Fibroblast of peridontal ligament (primary cell): ENCODE data around the gene TUBB4B.
A peak's percentile ranks its signal among the peaks of the same experiment; 100 is the strongest.

Experiments used
- DNase-seq: peaks from one replicate; pipeline ENCODE4 v3.0.0-alpha.2; 2010; ENCODE audit errors: extremely low read depth

The TUBB4B gene

GRCh38 chr9:137212520-137212919 lies 28.6 kb upstream of the TUBB4B start:
- no peak for DNase-seq

DNA sequence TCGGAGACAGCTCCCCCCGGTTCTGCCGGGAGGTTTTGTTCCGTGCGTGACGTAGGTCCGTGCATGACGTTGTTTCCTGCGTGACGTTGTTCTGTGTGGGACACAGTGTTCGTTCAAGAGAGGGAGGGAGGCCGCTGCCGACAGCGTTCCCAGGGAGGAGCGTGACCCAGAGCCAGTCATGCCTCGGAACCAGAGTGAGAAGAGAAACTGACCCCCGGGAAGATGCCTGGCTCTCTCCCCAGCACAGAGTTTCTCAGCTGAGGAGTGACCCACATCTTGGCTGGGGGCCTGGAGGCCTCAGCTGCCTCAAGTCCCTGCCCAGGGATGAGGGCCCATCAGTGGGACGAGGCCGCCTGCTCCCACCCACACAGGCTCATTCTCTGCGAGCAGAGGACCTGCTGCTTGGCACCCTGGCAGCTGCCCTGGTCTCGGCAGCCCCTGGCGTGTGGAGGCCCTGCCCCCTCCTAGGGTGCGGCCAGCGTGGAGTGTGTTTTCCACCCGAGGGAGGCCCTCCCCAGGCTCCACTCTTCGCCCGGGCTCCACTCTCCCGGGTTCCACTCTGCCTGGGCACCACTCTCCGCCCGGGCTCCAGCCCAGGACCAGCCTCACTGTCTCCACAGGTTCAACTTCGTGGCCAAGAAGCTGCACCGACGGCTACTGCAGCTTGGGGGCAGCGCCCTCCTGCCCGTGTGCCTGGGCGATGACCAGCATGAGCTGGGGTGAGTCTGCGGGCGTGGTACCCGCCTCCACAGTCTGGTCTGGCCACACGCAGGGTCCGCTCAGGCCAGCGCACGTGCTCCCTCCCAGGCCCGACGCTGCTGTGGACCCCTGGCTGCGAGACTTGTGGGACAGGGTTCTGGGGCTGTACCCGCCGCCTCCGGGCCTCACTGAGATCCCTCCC lies 27.7 kb upstream of the TUBB4B start:
- no peak for DNase-seq

DNA sequence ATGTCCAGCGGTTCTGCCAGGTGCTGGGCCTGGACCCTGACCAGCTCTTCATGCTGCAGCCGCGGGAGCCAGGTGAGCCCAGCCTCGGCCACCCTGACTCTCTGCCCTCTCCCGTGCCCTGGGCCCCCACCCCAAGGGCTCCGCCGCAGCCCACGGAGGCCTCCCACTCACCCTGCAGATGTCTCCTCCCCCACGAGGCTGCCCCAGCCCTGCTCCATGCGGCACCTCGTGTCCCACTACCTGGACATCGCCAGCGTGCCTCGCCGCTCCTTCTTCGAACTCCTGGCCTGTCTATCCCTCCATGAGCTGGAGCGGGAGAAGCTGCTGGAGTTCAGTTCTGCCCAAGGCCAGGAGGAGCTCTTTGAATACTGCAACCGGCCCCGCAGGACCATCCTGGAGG lies 26.5 kb upstream of the TUBB4B start:
- DNase-seq, result no peak

DNA sequence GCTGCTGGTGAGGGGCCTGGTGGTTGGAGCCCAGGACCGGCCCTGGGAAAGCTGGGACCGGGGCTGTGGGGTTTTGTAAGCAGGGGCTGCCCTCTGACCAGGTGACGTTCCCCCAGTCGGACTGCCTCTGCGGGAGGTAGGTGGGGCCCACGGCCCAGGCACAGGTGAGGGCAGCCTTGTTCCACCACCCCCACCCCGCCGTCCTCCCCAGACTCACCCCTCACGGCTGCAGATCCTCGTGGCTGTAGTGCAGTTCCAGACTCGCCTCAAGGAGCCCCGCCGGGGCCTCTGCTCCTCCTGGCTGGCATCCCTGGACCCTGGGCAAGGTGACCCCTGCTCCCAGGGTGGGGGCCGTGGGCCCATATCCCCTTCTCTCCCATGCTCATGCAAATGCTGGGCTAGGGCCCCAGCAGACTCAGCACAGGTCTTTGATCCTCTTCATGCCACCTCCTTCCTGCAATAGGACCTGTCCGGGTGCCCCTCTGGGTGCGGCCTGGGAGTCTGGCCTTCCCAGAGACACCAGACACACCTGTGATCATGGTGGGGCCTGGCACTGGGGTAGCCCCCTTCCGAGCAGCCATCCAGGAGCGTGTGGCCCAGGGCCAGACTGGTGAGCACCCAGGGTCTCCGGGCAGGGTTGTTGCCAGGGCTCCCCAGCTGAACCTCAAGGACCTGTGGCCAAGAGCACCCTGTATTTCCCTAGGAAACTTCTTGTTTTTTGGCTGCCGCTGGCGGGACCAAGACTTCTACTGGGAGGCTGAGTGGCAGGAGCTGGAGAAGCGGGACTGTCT lies 25.7 kb upstream of the TUBB4B start:
- DNase-seq, result no peak

GRCh38 chr9:137216188-137216965 lies 24.7 kb upstream of the TUBB4B start:
- no peak for DNase-seq

- no peak for DNase-seq
Observed at GRCh38 chr9:137217276-137218211, 23.5 kb upstream of the TUBB4B start.

DNA sequence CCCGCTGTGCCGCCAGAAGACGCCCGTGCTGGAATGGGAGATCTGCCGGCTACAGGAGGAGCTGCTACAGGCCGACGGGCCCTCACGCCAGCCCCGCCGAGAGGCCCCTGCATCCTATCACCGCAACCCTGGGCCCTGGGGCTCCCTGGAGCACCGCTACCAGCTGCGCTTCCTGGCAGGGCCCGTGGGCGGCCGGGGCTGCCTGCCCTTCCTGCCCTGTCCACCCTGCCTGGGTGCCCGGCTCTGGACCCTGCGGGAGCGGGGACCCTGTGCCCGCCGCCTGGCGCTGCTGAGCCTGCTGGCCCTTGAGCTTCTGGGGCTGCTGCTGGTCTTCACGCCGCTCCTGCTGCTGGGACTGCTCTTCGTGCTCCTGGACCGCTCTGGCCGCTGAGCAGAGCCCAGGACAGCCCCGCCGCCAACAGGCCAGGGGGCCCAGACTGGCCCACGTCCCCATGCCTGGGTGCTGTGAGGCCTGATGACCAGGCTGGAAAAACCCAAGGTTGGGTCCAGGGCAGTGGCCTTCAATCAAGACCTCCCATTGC lies 22.8 kb upstream of the TUBB4B start:
- DNase-seq, result no peak

GRCh38 chr9:137218754-137219271 lies 22.3 kb upstream of the TUBB4B start:
- DNase-seq, result no peak

DNA sequence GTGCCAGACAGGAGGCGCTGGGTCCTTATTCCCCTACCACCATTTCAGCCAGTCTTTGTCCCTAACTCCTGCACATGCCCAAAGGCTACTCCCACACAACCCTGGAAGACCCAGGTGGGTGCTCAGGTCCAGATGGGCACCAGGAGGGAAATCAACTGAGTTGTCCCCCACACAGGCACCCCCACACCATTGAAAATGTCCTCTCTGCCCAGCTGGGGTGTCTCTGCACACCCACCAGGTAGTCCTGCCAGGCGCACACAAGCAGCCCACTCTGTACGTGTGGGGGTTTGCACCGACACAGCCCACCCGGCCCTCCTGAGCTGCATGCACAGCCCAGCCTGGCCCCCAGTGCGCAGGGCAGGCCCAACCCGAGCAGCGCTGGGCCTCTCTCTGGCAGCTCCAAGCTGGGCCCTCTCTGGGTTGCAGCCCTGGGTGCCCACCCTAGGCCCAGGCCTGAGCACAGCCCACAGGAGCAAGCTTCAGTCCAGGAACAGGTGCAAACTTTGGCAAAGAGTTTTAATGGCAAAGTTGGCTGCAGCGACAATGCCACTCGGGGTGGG lies 21.2 kb upstream of the TUBB4B start:
- DNase-seq, result no peak

GRCh38 chr9:137220317-137221094 lies 20.6 kb upstream of the TUBB4B start:
- DNase-seq, result no peak

DNA sequence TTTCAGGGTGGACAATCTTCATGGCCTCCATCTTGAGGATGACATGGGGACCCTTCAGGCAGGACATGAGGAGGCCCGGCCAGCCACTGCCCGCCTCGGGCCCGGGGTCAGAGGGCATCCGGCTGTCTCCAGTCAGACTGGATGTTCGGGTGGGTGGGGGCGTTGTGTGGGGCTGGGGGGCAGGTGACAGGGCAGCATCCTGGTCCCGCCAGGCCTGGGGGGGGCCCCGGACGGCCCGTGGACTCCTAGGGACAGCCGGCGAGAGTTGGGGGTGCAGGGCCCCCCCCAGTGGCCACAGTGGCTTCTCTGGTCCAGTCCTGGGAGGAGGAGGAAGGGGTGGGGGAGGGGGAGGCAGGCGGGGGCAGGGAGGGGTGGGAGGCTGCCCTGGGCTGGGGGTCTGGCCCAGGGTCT lies 20.0 kb upstream of the TUBB4B start:
- DNase-seq, result no peak

DNA sequence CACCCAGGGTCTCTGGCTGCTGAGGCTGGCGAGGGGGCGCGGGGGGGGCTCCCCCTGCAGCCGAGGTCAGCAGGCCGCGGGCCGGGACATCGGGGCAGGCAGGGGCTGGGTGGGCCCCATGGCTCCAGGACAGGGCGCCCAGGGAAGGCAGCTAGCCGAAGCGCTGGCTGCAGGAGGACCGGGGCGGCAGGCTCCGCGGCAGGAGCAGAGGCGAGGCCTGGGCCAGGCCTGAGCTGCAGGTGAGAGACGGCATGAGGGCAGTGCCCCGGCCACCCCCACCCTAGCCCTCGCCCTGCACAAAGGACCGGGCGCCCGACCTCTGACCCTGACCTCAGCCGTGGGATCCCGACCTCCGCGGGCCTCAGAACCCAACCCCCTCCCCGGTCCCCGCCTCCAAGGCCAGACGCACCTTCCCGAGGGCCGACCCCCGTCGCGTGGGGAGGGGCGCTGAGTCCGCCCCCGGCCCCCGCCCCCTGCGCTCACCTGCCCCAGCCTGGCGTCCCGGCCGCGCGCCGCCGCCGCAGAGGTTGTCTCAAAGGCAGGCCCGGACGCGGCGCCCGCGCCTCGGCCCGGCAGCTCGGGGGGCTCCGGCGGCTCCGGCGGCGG lies 19.5 kb upstream of the TUBB4B start:
- no peak for DNase-seq

DNA sequence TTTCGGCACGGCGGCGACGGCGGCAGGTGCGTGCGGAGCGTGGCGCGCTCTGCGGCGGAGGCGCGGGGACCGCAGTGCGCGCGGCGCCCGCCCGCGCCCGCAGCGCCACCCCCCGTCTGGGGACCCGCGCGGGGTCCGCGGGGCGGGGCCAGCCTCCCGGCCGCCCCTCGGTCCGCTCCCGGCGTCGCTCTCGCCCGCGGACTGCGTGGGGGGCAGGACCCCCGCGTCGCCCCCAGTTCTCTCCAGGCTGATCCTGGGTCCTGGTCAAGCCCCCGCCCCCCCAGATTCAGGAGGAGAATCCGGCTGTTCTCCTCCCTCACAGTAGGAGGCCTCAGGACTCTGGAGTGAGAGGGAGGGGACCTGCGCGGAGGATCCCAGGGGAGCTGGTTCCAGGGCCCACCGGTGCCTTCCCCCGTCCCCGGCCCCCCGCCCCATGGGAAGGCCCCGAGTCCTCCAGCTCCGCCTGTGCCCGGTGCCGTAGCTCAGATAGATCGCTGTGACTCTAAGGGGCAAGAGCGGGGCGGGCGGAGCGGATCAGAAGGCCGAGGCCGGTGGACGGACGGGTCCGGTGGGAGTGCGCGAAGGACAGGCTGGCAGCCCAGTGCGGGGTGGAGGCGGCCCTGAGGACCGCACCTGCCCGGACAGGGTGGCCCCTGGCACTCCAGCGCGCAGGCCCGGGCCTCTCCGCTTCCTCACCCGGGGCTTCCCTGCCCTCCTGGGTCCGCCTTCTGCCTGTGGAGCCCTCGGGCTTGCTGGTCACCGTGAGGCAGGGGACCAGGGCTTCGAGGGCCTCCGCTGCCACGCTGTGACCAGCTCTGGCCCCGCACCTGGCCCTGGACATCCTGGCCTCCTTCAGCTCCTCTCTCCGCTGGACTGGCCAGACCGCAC lies 18.7 kb upstream of the TUBB4B start, which contains the start of gene RNF208:
Gene RNF208 (minus strand): TSS at position 51 of the 888 bp plus-strand sequence. CDS start 1,028 bp downstream, outside the sequence.
- DNase-seq, result no peak

- DNase-seq, result peak; percentile 99
Observed at GRCh38 chr9:137223078-137223970, 17.8 kb upstream of the TUBB4B start.

DNA sequence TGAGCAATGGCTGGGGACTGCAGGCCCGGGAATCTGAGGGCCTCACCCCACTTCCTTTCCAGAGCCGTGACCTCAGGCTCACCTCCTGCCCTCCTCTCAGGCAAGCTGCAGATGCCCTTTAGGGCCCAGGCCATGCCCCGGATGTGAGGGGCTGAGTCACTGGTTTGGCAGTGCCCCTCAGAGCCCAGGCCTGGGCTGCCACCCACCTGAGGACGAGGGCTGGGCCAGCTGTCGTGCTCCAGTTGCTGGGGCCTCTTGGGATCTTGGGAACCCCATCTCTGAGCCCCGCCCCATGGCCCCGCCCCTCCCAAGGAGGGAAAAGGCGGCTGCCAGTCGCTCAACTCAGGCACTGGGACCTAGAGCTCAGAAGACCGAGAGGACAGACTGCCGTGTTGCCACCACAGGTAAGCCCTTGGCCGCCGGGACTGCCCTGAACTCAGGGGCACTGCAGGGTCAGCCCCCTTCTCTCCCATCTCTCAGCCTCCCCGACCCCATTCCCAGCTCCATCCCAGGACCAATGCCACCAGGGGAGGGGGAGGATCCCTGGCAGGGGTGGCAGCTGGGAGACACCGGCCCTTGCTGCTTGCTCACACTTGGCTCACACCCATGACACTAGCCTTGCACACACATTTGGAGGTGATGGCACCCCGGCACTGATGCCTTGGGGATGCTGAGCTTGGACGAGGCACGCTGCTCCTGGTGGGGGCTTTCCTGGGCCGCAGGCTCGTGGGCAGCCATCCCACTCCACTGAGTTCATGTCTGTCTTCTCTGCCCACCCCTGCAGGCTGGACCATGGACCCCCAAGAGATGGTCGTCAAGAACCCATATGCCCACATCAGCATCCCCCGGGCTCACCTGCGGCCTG lies 16.0 kb upstream of the TUBB4B start, which contains the start of gene CYSRT1:
Gene CYSRT1 (plus strand): TSS at position 345 of the 865 bp plus-strand sequence. CDS start 448 bp downstream, at position 793.
- no peak for DNase-seq
